Measurements from ENCODE around the gene PCDHGA7. TPM values are rescaled to one million over a fixed set of nuclear protein-coding genes. Genes with fewer than 3 reads are reported as not detected.
A peak's percentile ranks its signal among the peaks of the same experiment; 100 is the strongest.
"Not testable (repeated sequence)": the region's sequence is repeated elsewhere in the genome, so short reads cannot be mapped to it uniquely, and the experiment has no call there.

Gene PCDHGA7
- polyA plus RNA-seq = not detected

GRCh38 chr5:141382469-141383294, at the start of gene PCDHGA7:
TSS of gene PCDHGA7 (plus strand) at chr5:141382742. CDS start at chr5:141382900, 158 bp downstream.
- peaks cover 20 to 34% (median 30%) of the 10 kb centered on the region in 3 donors for H3K27me3 Mint-ChIP-seq (ENCODE audit: low read depth in 3 of 3)

GRCh38 chr5:141338538-141339306, 43.8 kb upstream of the PCDHGA7 start, which contains the start of gene PCDHGA2:
TSS of gene PCDHGA2 (plus strand) at chr5:141338760.
- H3K36me3 Mint-ChIP-seq = peaks cover 4 to 14% (median 10%) of the 10 kb centered on the region in 3 donors
- H3K4me3 Mint-ChIP-seq = peak within 1 kb of the TSS in 1 of 5 donors; percentile 34
- peaks cover 34 to 74% (median 41%) of the 10 kb centered on the region in 3 donors for H3K27me3 Mint-ChIP-seq (ENCODE audit: low read depth in 3 of 3)

More at GRCh38 chr5:141382469-141383294, at the start of gene PCDHGA7:
- Mint-ChIP-seq H3K36me3 (peaks cover 0 to 5% (median 0%) of the 10 kb centered on the region in 3 donors), H3K27ac (no peak within 1 kb of the TSS), H3K4me1 (peaks cover 0 to 5% of the 10 kb centered on the region in 2 donors), H3K4me3 (peak within 1 kb of the TSS; percentile 65 to 88 (median 77)), H3K9me3 (peaks cover 6 to 54% (median 19%) of the 10 kb centered on the region in 6 donors)
- DNase-seq = peak in 1 of 3 donors; percentile 32

GRCh38 chr5:141340781-141341354, 41.7 kb upstream of the PCDHGA7 start:
- H3K27ac Mint-ChIP-seq, DNase-seq, H3K4me1 Mint-ChIP-seq, H3K4me3 Mint-ChIP-seq: not testable (repeated sequence)
- peaks cover 27 to 84% (median 46%) of the 10 kb centered on the region in 6 donors for H3K9me3 Mint-ChIP-seq
- peaks cover 39 to 72% (median 44%) of the 10 kb centered on the region in 3 donors for H3K27me3 Mint-ChIP-seq (ENCODE audit: low read depth in 3 of 3)
- peaks cover 7 to 19% (median 10%) of the 10 kb centered on the region in 3 donors for H3K36me3 Mint-ChIP-seq

More at GRCh38 chr5:141338538-141339306, 43.8 kb upstream of the PCDHGA7 start, which contains the start of gene PCDHGA2:
- H3K9me3 Mint-ChIP-seq = peaks cover 35 to 90% (median 44%) of the 10 kb centered on the region in 6 donors
- H3K27ac Mint-ChIP-seq = no peak within 1 kb of the TSS
- DNase-seq = no peak
- no peaks in the 10 kb centered on the region for H3K4me1 Mint-ChIP-seq

GRCh38 chr5:141342773-141343172, 39.8 kb upstream of the PCDHGA7 start:
- H3K4me3 Mint-ChIP-seq = no peak overlapping the region
- H3K9me3 Mint-ChIP-seq = peaks cover 16 to 81% (median 49%) of the 10 kb centered on the region in 6 donors
- peaks cover 32 to 66% (median 43%) of the 10 kb centered on the region in 3 donors for H3K27me3 Mint-ChIP-seq (ENCODE audit: low read depth in 3 of 3)
- no peak for DNase-seq
- peaks cover 7 to 20% (median 10%) of the 10 kb centered on the region in 3 donors for H3K36me3 Mint-ChIP-seq
- H3K27ac Mint-ChIP-seq = no peak overlapping the region
- H3K4me1 Mint-ChIP-seq = no peaks in the 10 kb centered on the region

- peaks cover 7 to 15% (median 10%) of the 10 kb centered on the region in 3 donors for H3K36me3 Mint-ChIP-seq
- peaks cover 30 to 64% (median 41%) of the 10 kb centered on the region in 3 donors for H3K27me3 Mint-ChIP-seq (ENCODE audit: low read depth in 3 of 3)
- peak in 1 of 3 donors; percentile 9 for DNase-seq
- H3K27ac Mint-ChIP-seq = no peak within 1 kb of the TSS
- H3K4me3 Mint-ChIP-seq = peak within 1 kb of the TSS; percentile 39 to 77 (median 54)
- H3K4me1 Mint-ChIP-seq = no peaks in the 10 kb centered on the region
- peaks cover 16 to 80% (median 44%) of the 10 kb centered on the region in 6 donors for H3K9me3 Mint-ChIP-seq
These were observed 39.1 kb upstream of the PCDHGA7 start, which contains the start of gene PCDHGA3 for GRCh38 chr5:141343242-141343952. TSS of gene PCDHGA3 (plus strand) at chr5:141343829. CDS start at chr5:141344034, 205 bp downstream.

GRCh38 chr5:141343953-141344463, 38.5 kb upstream of the PCDHGA7 start:
- H3K36me3 Mint-ChIP-seq = peaks cover 7 to 15% (median 10%) of the 10 kb centered on the region in 3 donors
- peaks cover 31 to 64% (median 37%) of the 10 kb centered on the region in 3 donors for H3K27me3 Mint-ChIP-seq (ENCODE audit: low read depth in 3 of 3)
- H3K4me1 Mint-ChIP-seq = no peaks in the 10 kb centered on the region
- H3K9me3 Mint-ChIP-seq = peaks cover 12 to 79% (median 40%) of the 10 kb centered on the region in 6 donors
- peak overlapping the region in 4 of 5 donors; percentile 39 to 77 (median 61) for H3K4me3 Mint-ChIP-seq
- DNase-seq = no peak
- no peak overlapping the region for H3K27ac Mint-ChIP-seq

GRCh38 chr5:141345327-141345726, 37.2 kb upstream of the PCDHGA7 start:
- Mint-ChIP-seq H3K9me3 (peaks cover 18 to 75% (median 38%) of the 10 kb centered on the region in 6 donors), H3K4me1 (no peaks in the 10 kb centered on the region), H3K27ac (no peak overlapping the region), H3K4me3 (no peak overlapping the region), H3K36me3 (peaks cover 3 to 14% (median 10%) of the 10 kb centered on the region in 3 donors), H3K27me3 (ENCODE audit: low read depth in 3 of 3) (peaks cover 28 to 62% (median 34%) of the 10 kb centered on the region in 3 donors)
- no peak for DNase-seq

- DNase-seq, H3K4me1 Mint-ChIP-seq, H3K27ac Mint-ChIP-seq, H3K4me3 Mint-ChIP-seq: not testable (repeated sequence)
- H3K9me3 Mint-ChIP-seq = peaks cover 19 to 78% (median 39%) of the 10 kb centered on the region in 6 donors
- peaks cover 27 to 67% (median 40%) of the 10 kb centered on the region in 3 donors for H3K27me3 Mint-ChIP-seq (ENCODE audit: low read depth in 3 of 3)
- H3K36me3 Mint-ChIP-seq = peaks cover 3 to 14% (median 10%) of the 10 kb centered on the region in 3 donors
These were observed 36.5 kb upstream of the PCDHGA7 start for GRCh38 chr5:141346017-141346416.

- peak in 1 of 3 donors; percentile 31 for DNase-seq
- H3K27ac Mint-ChIP-seq = no peak within 1 kb of the TSS
These were observed 32.5 kb upstream of the PCDHGA7 start, which contains the start of gene PCDHGB1 for GRCh38 chr5:141349917-141350619. TSS of gene PCDHGB1 (plus strand) at chr5:141350099. CDS start at chr5:141350261, 162 bp downstream.

GRCh38 chr5:141351591-141351990, 31.0 kb upstream of the PCDHGA7 start:
- no peak overlapping the region for H3K27ac Mint-ChIP-seq
- DNase-seq = no peak
- no peak overlapping the region for H3K4me3 Mint-ChIP-seq
- peaks cover 7 to 53% (median 17%) of the 10 kb centered on the region in 6 donors for H3K9me3 Mint-ChIP-seq
- H3K27me3 Mint-ChIP-seq (ENCODE audit: low read depth in 3 of 3) = peaks cover 12 to 64% (median 40%) of the 10 kb centered on the region in 3 donors
- H3K36me3 Mint-ChIP-seq = peaks cover 0 to 12% (median 0%) of the 10 kb centered on the region in 3 donors
- H3K4me1 Mint-ChIP-seq = peaks cover 0 to 4% of the 10 kb centered on the region in 2 donors

More at GRCh38 chr5:141349917-141350619, 32.5 kb upstream of the PCDHGA7 start, which contains the start of gene PCDHGB1:
- Mint-ChIP-seq H3K36me3 (peaks cover 0 to 10% (median 3%) of the 10 kb centered on the region in 3 donors), H3K27me3 (ENCODE audit: low read depth in 3 of 3) (peaks cover 16 to 63% (median 42%) of the 10 kb centered on the region in 3 donors), H3K4me3 (peak within 1 kb of the TSS in 4 of 5 donors; percentile 30 to 74 (median 46)), H3K4me1 (peaks cover 0 to 1% of the 10 kb centered on the region in 2 donors), H3K9me3 (peaks cover 12 to 57% (median 23%) of the 10 kb centered on the region in 6 donors)

- H3K27ac Mint-ChIP-seq = no peak within 1 kb of the TSS
- peak in 1 of 3 donors; percentile 34 for DNase-seq
- peaks cover 13 to 56% (median 34%) of the 10 kb centered on the region in 3 donors for H3K27me3 Mint-ChIP-seq (ENCODE audit: low read depth in 3 of 3)
- peak within 1 kb of the TSS; percentile 44 to 77 (median 72) for H3K4me3 Mint-ChIP-seq
- peaks cover 5 to 7% of the 10 kb centered on the region in 2 donors for H3K4me1 Mint-ChIP-seq
- H3K36me3 Mint-ChIP-seq = peaks cover 0 to 11% (median 4%) of the 10 kb centered on the region in 3 donors
- H3K9me3 Mint-ChIP-seq = peaks cover 12 to 37% (median 15%) of the 10 kb centered on the region in 6 donors
These were observed 27.6 kb upstream of the PCDHGA7 start, which contains the start of gene PCDHGA4 for GRCh38 chr5:141354900-141355469. TSS of gene PCDHGA4 (plus strand) at chr5:141355021. CDS start at chr5:141355108, 87 bp downstream.
